ENCODE measurements around the gene DUSP8.

Gene DUSP8

DNA sequence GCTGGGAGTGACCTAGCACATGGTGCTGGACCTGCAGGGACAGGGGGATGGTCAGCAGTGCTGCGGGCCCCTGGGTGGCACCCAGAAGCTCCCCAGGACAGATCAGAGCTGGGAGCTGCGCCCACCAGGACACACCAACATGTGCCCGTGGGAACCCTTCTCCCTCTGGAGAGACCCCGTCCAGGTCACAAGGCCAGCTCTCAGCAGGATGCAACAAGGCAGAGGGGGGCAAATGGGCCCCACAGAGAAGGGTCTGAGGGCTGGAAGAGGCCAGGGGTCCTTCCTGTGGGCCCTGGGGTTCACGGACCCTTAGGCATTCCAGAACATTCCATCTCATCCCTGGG is 6.2 kb downstream of the DUSP8 start:
- no peak for TF ChIP-seq ZFX (IDR thresholded peaks at IDR 0.05; ENCODE audit: borderline replicate concordance)
- TF ChIP-seq, protein P1, sequence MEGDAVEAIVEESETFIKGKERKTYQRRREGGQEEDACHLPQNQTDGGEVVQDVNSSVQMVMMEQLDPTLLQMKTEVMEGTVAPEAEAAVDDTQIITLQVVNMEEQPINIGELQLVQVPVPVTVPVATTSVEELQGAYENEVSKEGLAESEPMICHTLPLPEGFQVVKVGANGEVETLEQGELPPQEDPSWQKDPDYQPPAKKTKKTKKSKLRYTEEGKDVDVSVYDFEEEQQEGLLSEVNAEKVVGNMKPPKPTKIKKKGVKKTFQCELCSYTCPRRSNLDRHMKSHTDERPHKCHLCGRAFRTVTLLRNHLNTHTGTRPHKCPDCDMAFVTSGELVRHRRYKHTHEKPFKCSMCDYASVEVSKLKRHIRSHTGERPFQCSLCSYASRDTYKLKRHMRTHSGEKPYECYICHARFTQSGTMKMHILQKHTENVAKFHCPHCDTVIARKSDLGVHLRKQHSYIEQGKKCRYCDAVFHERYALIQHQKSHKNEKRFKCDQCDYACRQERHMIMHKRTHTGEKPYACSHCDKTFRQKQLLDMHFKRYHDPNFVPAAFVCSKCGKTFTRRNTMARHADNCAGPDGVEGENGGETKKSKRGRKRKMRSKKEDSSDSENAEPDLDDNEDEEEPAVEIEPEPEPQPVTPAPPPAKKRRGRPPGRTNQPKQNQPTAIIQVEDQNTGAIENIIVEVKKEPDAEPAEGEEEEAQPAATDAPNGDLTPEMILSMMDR (IDR thresholded peaks at IDR 0.05) = no peak
- H3K27ac ChIP-seq = no peak overlapping the region

DNA sequence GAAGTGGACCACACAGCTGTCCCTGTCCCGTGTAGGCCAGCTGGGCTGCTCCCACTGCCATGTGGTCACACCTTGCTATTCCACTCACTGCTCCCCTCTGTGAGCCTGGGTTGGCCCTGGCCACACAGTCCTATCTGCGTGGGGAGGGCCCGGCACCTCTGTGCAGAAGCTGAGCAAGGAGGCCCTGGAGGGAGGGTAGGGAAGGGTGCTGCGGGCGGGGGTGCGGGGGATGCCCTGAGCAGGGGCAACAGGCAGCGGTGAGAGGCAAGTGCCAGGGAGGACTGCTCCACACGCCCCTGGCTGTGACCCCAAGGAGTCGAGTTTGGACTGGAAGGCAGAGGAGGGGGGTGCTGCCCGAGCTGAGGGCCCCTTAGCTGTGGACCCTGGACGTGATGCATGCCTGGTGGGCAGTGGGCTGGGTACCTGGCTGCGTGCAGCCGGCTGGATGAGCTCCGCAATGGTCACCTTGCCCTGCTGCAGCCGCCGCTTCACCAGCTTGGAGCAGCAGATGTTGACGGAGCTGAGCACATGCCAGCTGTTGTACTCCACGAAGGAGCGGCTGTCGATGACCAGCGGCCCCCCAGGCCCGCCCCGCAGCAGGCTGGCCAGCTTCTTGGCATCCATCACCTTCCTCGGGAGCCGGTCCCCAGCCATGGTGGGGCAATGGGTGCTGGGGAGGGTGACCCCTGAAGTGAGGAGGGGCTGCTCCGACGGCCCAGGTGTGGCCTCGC is 6.7 kb downstream of the DUSP8 start:
- TF ChIP-seq ZFX (IDR thresholded peaks at IDR 0.05; ENCODE audit: borderline replicate concordance) = no peak
- TF ChIP-seq, protein P1 (IDR thresholded peaks at IDR 0.05) = no peak
- peak overlapping the region; percentile 40; the same call in 1 of the 2 replicates for H3K27ac ChIP-seq

DNA sequence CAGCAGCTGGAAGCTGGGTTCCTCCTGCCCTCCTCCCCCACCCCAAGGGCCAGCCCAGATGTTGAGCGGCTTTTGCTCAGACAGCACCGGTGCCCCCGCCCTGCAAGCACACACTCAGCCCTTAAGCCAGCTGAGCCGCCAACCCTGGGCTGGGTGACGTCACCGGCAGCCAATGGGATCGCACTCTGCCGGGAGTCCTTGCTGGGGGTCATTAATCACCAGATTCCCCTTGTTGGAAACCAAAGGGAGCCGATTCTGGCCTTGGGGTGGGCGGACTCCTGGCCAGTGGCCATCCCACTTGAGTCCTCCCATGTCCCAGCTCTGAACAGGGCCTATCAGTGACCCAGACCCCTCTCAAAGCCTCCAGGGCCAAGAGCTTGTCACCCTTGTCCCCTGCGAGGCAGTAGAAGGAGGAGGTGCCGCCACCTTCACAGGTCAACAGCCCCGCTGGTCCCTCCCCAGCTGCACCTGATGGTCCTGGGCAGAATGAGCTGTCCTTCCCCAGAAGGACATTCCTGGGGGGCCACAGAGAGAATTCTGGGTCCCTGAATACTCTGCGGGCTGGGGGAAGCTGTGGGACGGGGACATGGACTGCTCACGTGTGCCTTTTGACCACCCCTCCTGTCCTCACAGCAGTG is 7.4 kb downstream of the DUSP8 start:
- TF ChIP-seq ZFX (IDR thresholded peaks at IDR 0.05; ENCODE audit: borderline replicate concordance) = no peak
- TF ChIP-seq, protein P1 (IDR thresholded peaks at IDR 0.05) = no peak
- H3K27ac ChIP-seq = peak overlapping the region; percentile 40; the same call in 1 of the 2 replicates

DNA sequence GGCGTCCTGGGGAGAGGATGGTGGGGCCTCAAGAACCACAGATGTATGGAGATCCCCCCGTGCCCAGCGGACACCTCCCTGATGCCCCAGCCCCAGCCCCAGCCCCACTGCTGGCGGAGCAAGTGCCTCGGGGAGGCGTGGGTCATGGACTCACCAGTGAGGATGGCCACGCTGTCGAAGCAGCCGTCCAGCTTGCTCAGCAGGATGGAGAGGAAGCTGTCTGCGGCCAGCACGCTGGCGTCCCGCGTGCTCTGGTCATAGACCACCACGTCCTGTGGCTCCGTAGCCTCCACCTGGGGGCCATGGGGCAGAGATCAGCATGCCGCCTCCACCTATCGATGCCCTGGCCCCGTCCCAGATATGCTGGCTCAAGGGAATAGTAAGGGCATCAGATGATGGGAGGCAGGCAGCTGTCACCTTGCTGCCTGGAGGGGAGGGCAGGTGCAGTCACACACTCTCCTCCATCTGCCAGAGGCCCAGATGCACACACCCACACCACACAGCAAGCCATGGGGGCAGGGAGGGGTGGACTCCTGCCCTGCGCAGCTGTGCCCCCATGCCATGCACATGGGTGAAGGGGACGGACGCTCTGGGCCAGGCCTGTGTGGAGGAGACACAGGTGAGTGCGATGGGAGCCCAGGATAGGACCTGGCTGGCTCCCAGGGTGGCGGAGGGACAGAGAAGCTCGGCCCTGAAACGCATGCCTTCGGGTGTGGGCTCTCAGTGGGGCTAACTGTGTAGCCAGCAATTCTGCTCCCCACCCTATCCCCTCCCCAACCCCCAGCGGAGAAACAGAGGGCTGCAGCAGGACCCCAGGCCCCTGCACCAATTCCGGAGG is 8.2 kb downstream of the DUSP8 start:
- no peak for TF ChIP-seq ZFX (IDR thresholded peaks at IDR 0.05; ENCODE audit: borderline replicate concordance)
- TF ChIP-seq, protein P1 (IDR thresholded peaks at IDR 0.05) = no peak
- H3K27ac ChIP-seq = peak overlapping the region; percentile 40; the same call in 1 of the 2 replicates

DNA sequence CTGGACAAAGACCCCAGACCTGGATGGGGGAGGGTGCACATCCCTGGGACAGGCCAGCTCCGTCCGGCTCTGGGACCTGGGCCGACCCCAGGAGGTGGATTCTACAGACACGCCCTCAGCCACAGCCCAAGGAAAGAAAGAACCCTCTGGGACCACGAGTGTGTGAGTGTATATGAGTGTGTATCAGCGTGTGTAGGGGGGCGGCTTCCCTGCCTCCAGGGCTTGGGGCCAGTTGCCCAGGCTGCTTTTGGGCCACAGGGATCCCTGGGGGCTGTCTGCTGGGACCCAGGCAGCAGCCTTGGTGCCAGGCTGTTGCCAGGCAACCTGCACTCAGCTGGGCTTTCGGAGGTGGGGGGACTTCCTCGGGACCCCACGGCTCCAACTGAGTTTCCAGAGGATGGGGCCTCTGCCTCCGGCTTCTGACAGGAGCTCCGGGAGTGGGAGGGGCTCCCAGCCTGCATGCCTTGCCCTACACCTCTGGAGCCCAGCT is 8.9 kb downstream of the DUSP8 start:
- TF ChIP-seq ZFX (IDR thresholded peaks at IDR 0.05; ENCODE audit: borderline replicate concordance) = no peak
- TF ChIP-seq, protein P1 (IDR thresholded peaks at IDR 0.05) = no peak
- H3K27ac ChIP-seq = no peak overlapping the region

DNA sequence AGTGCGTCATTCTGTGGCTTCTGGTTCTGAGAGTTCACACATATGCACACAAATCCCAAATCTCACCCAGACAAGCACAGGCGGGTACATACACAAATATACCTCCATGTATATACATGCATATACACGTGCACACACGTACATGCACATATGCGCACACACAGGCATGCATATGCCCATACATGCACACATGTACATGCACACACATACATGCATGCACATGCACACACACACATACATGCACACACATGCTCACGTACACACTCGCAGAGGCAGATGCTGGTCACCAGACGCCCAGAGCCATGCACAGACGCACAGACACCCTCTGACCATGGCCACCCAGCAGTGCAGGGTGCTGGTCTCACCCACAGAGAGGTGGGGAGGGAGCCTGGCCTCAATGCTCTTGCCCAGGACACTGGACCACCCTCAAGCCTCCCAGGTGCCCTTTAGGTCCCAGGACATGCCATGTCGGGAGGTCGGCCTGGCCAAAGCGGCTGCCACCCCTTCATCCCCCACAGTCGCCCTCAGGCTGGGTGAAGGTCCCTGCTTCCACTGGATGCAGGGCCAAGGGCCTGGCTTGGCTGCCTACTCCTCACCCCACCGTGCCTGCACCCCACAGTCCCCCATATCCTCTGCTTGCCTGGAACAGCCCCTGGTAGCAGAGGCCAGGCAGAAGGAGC is 9.5 kb downstream of the DUSP8 start:
- TF ChIP-seq, protein P1 (IDR thresholded peaks at IDR 0.05) = no peak
- no peak for TF ChIP-seq ZFX (IDR thresholded peaks at IDR 0.05; ENCODE audit: borderline replicate concordance)
- no peak overlapping the region for H3K27ac ChIP-seq

Measured in 22Rv1 (cell line).